SH-SY5Y (cell line): ENCODE data around the gene TBX15.

Experiments used
- GATA2 ChIP-seq: IDR thresholded peaks from 2 replicates; pipeline ENCODE4 v1.6.1; 2011; ENCODE audit warnings: mild to moderate bottlenecking, low read depth, low read length
- GATA3 ChIP-seq: IDR thresholded peaks from 2 replicates; pipeline ENCODE4 v1.6.1; 2011; ENCODE audit warnings: low read depth, mild to moderate bottlenecking, low read length, moderate library complexity

DNA sequence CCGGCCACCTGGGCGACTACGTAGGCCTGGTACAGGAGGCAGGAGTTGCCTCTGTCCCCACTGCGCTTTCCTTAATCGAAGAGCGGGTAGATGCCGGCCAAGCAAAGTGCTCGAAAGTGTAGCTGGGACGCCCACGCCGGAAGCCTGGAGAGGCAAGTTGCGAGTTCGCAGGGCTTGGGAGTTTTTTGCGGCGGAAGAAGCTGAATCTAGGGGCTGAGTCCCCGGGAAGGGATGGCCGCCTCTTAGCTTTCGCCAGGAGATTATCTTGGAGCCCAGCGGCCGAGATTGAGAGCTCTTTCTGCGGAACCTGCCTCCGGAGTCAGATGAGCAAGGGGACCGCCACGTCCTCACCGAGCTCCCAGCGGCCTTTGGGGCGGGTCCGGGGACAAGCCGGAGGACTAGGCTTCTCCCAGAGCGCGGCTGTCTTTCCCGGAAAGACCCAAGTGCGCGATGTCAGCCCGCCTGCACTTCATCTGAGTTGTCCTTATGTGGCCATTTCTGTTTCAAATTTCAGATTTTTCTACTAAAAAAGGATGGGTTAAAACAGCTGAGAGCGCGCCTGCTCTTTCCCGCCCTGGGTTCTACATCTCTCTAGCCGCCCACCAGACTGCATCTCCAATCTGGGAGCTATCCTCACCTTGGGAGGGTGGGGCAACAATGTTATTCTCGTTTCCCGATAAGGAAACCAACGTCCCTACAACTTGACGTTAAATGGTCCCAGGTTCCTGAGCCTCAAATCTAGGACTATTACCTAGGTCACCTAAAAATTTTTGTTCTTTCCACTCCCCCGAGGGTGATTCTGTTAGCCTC is 12.4 kb upstream of the TBX15 start:
- TF ChIP-seq GATA3: no peak
- TF ChIP-seq GATA2: no peak
